HG03571 (cell line): ENCODE data around the gene KRTAP10-3.

Experiments
- ATAC-seq: cut with Tn5 transposase; IDR thresholded peaks from one replicate; pipeline ENCODE4 v1.9.1; 2021; ENCODE audit not compliant: unreplicated experiment

The KRTAP10-3 gene

DNA sequence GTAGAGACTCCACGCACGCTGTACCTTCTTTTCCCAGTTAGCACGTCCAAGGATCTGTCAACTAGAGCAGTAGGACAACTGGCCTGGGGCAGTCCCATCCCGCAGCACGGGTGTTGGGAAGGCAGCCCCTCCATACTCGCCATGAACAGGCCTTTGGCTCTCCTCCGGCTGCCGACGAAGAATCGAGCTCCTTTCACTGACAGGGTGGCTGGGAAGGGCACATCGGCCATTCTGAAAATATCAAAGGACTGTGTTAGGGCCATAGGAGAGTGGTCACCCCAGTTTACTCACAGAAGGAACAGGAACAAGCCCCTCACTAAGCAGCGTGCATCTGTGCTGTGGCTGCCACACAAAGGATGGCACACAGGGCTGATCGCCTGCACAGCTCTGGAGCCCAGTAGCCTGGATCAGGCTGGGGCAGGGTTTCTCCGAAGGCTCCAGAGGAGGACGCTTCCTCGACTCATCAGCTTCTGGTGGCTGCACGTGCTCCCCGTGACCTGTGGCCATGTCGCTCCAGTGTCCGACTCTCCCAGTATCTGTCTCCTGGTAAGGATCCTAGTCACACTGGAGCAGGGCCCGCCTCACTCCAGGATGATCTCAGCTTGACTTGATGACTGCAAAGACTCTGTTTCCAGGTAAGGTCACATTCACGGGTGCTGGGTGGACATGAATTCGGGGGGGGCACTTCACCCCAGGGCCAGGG lies 27.5 kb downstream of the KRTAP10-3 start:
- no peak for ATAC-seq

DNA sequence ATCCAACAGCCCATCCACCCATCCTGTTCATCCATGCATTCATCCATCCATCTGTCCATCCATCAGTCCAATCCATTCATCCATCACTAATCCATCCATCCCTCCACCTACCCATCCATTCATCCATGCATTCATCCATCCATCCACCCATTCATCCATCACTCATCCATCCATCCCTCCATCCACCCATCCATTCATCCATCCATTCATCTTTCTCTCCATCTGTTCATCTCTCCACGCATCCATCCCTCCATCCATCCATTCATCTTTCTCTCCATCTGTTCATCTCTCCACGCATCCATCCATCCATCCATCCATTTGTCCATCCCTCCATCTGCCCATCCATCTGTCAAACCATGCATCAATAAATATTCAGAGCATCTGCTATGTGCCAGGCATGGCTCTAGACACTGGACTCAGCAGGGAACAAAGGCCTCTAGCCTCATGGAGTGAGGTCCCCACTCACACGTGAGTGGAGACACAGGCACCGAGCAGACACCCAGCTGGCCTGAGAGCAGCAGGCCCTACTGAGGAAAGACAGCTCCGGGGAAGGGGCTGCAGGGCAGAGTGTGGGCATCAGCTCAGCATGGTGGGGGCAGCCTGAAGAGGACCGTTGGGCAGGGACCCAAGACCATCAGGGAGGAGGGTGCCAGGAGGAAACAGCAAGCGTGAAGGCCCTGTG lies 28.2 kb downstream of the KRTAP10-3 start:
- ATAC-seq = no peak

DNA sequence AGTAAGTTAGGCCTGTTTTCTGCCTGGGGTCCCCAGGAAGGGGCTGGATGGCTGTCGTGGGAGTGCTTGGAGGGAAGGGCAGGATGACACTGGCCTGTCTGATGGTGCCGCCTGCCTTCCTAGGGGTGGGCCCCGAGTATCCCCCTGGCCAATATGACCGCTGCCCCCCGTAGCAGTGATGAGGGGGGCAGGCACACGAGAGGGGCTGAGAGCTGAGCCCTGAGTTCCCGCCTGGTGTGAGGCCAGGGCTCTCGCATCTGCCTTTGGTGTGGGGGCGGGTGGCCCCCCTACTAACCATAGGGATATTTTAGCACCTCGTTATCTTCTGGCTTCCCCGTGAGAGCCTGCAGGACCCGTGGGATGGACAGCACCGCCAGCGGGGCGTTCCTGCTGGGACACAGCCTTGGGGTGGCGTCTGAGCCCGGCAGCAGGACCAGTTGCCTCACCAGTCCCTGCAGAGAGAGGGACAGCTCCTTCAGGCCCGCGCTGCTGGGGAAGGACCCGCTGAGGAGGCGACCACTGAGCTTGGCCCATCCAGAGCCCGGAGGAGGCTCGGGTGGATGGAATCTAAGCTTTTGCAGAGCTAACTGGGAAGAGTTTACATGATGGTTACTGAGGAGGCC lies 29.0 kb downstream of the KRTAP10-3 start:
- ATAC-seq = no peak

DNA sequence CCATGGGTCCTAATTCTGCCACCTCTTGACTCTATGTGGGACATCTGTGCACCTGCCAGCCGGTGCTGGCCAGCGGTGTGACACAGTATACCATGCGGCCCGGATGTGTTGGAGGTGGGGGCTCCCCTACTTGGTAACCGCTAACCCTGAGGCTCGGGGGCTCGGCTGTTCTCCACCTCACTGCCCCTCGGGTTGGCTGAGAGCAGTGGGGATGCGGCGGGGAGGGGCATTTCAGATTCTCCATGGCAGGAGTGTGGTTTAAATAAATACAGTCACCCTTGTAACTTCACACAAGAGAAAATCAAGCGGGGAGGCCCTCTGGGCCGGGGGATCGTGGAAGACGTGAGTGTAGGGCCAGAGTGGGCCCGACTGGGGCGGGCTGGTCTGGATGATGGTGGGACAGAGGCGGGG lies 29.6 kb downstream of the KRTAP10-3 start:
- ATAC-seq = no peak

DNA sequence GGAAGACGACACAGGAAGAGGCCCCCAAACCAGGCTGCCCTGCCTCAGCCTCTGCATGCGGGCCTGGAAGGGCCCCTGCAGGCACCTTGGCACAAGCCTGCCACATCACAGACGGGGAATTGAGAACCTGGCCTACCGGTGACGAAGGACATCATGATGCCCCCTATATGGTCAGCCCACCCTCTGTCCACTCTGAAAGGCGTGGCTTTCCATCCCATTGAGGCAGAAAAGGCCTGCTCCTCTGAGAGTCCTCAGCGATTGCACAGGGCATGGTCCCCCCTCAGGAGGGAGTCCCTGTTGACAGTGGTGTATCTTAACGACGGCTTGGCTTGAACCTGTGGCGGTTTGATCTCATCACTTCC lies 30.0 kb downstream of the KRTAP10-3 start:
- ATAC-seq = no peak

DNA sequence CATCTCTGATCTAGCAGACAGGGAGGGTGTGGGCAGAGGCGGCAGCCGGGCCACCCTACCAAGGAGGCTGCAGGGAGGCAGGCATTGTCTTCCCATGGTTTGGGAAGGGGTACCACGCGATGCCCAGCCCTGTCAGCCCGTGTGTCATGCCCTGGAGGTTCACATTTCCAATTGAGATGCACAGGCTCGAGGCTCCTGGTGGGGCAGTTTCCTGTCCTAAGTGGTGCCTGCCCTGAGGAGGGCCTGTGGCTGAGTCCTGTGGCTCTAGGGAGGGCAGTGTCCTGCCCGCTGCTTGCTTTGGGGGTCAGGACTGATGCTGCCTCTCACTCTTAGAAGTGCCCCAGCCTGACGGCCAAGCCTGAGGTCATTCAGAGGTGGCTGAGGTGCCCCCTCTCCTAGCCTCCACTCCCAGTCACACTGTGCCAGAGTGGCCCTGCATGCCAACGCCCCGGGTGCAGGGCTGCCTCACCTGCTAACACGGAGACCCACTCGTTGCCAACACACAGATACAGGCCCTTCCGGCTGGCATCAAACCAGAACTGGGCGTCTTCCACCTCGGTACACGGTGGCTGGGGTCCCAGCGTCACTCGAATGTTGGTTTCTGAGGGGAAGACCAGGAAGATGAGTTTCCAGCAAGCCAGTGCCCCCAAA lies 30.5 kb downstream of the KRTAP10-3 start:
- no peak for ATAC-seq

DNA sequence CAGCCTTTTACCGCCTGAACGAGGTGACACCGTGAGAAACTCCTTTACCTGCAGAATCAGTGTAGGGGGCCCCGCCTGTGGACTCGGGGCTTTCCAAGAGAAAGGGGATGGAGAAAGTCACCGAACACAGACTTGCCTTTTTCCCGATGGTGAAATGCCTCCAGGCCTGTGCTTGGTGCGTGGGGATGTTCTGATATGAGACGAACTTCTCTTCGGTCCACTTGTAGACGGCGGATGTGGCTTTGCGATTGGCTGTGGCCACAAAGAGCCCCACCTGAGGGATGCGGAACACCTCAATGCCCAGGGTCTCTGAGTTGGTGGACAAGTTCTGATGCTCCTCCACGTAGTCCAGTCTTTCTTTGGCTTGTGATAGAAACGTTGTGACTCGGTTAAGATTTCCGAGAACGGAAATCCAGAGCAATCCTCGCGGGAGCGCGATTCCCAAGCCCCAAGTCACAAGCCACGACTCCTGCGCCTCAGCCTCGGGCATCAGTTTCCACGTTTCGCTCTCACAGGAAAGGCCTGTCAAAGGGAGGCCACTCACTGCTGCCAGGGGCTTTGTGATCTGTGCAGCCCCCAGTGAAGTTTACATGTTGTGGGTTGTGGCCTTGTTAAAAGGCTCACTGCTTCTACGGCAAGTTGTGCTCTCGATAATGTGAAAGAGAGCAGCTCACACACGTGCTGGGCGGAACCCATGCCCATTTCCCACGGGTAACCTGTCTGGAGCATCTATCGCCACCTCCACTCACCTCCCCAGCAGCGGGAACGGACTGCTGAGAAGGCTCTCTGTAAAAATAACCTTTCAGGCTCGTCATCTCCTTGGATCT lies 31.2 kb downstream of the KRTAP10-3 start:
- no peak for ATAC-seq

DNA sequence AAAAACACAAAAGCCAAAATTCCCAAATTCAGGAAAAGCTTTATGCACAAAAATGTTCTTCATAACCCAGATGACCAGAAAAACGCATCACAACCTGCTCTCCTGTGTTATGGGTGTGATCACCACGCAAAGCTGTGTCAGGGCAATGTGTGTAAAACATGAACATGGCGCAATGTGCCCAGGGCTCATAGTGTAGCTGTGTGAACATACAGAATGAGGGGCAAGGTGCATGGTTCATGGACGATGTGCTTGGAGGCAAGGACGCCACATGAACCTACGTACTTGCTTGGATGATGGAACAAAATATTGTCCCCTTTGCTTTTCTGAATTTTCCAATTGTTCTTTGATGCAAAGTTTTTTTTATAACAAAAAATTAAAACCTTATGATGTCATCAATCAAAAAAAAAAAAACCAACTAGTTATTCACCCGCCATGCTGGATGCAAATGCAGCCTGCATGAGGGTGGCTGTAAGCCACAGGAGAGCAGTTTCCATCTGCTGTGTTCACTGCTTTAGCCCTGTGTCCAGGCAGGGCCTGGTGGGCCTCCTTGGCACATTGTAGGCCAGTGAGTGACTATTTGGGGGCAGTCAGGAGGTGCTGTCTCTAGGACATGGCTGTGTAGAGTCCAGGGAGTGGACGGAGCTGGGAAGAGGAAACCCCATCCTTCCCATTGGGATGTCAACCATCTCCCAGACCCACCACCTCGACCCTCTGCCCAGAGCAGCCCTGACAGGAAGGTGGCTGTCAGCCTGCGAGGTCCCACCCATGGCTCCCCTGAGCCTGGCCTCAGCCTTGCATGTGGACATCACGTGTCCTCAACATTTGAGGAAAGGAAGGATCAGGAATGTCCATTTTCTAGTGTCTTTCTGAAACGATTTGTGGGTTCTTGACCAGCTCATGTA lies 32.2 kb downstream of the KRTAP10-3 start:
- ATAC-seq = no peak

DNA sequence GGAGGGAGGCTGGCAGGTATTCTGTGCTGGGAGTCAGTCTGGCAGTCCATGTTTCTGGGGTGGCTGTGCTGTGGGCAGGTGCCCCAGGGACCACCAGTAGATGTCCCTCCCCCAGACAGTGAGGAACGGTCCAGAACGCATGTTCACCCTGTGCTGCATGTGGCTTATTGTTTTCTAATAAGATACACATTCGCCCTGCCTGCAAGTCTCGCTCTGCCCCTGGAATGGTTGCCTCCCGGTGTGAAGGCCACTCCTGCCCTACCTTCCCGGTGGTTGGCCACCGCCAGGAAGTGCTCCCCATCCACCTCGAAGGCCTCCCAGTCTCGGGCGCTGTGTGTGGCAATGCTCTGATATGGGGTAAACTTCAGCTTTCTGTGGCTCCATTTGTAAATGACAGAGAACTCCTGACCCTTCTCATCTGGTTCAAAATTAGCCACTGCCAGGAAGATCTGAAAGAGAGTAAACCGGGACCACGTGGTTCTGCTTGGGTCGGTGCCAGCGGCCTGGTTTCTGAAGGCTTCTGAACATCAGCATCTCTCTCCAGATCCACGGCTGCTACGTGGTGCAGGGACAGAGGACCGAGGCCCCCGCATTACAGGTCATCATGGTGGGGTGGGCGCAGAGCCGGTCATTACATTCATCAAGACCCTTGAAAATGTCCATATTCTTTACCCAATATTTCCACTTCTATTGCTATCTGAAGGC lies 33.1 kb downstream of the KRTAP10-3 start:
- no peak for ATAC-seq

DNA sequence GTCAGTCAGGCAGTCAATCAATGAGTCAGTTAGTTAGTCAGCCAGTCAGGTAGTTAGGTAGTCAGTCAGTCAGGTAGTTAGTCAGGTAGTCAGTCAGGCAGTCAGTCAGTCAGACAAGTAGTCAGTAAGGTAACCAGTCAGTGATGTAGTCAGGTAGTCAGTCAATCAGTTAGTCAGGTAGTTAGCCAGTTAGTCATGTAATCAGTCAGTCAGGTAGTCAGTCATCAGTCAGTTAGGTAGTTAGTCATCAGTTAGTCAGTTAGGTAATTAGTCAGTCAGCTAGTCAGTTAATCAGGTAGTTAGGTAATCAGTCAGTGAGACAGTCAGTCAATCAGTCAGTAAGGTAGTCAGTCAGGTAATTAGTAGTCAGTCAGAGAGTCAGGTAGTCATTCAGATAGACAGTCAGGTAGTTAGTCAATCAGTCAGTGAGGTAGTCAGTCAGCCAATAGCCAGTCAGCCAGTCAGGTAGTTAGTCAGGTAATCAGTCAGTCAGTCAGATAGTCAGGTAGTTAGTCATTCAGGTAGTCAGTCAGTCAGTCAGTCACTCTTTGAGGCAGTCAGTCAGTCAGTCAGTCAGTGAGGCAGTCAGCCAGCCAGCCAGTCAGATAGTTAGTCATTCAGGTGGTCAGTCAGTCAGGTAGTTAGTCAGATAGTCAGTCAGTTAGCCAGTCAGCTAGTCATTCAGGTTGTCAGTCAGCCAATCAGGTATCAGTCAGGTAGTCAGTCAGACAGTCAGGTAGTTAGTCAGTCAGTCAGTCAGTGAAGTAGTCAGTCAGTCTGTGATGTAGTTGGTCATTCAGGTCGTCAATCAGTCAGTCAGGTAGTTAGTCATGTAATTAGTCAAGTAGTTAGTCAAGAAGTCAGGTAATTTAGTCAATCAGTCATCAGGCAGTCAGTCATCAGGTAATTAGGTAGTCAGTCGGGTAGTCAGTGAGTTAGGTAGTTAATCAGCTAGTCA lies 33.9 kb downstream of the KRTAP10-3 start:
- ATAC-seq = no peak

DNA sequence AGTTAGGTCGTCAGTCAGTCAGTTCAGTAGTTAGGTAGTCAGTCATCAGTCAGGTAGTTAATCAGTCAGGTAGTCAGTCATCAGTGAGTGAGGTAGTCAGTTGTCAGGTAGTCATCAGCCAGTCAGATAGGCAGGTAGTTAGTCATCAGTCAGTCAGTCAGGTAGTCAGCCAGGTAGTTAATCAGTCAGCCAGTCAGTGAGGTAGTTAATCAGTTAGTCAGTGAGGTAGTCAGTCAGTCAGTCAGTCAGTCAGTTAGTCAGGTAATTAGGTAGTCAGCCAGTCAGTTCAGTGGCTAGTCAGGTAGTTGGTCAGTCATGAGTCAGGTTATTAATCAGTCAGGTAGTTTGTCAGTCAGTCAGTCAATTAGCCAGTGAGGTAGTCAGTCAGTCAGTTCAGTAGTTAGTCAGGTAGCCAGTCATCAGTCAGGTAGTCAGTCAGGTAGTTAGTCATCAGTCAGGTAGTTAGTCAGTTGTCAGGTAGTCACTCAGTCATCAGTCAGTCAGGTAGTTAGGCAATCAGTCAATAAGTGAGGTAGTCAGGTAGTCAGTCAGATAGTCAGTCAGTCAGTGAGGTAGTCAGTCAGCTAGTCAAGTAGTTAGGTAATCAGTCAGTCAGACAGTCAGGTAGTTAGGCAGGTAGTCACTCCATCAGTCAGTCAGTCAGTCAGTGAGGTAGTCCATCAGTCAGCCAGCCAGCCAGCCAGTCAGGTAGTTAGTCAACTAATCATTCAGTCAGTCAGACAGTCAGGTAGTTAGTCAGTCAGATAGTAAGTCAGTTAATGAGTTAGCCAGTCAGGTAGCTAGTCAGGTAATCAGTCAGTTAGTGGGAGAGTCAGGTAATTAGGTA lies 34.8 kb downstream of the KRTAP10-3 start:
- ATAC-seq = no peak

DNA sequence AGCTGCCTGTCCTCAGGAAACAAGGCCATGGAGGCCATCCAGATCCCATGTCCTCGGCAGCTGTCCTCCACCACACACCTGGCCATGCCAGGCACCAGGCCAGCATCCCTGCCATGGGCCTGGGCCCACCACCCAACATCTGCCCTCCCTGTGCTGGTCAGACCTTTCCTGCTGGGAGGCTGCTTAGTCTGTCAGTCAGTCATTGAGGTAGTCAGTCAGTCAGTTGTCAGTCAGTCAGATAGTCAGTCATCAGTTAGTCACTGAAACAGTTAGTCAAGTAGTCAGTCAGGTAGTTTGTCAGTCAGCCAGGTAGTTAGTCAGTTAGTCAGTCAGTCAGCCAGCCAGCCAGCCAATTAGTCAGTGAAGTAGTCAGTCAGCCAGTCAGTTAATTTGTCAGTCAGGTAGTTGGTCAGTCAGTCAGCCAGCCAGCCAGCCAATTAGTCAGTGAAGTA lies 35.8 kb downstream of the KRTAP10-3 start:
- no peak for ATAC-seq

DNA sequence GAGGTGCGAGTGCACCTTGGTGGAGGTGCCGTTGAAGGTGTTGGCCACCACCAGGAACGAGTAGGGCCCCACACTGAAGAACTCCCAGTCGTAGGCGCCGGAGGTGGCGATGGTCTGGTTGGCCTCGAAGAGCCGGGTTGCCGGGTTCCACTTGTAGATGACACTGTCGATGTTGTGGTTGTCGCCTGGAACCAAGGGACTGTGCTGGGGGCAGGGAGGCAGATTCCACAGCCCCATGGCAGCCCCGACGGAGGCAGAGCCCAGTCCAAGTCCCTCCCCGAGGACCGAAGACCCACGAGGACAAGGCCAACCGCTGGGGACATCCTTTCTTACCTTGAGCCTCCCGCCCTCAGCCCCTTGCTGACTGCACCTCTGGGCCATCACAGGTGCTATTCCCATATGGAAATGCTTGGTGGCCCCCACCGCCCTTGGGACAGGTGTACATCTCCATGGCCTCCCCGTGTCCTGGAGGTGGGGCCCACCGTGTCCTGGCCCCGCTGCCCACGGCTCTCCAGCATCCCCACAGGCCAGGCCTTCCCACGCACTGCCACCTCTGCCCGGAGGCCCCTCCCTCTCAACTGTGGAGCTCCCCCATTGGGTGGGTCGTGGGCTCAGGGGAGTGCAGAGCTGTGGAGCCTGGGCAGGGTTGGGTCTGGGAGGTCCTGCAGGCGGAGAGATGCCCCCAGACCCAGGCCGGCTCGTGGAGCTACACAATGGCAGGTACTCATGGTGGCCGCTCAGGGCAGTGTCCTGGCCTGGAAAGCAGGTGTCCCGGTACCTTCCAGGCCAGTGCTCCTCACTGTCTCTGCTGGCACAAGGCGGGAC lies 36.5 kb downstream of the KRTAP10-3 start:
- ATAC-seq = no peak

DNA sequence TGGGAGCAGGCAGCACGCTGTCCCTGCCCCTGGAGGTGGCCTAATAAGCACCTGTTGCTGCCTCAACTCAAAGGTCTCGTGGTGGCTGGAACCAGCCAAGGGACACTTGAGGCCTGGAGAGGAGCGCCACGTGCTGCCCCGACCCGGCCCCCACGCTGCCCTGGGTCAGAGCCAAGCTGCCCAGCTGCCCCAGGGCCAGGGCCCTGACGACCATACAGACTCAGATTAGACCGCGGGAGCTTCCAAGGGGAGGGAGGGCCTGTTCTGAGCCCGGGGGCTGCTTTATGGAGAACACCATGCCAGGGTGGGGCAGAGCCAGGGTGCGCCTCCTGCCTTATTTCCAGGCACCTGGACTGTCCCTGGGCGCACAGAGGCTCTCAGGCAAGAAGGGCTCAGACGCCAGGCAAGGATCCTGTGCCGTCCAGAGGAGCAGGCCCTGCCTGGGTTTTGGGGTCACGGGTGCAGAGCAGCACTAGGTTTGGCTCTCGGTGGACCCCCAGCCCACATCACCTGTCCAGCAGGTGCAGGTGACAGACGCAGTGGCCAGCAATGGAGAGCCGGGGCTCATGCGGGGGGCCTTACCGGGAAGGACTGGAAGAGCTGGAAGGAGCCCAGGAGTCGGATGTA lies 37.2 kb downstream of the KRTAP10-3 start:
- ATAC-seq = no peak

DNA sequence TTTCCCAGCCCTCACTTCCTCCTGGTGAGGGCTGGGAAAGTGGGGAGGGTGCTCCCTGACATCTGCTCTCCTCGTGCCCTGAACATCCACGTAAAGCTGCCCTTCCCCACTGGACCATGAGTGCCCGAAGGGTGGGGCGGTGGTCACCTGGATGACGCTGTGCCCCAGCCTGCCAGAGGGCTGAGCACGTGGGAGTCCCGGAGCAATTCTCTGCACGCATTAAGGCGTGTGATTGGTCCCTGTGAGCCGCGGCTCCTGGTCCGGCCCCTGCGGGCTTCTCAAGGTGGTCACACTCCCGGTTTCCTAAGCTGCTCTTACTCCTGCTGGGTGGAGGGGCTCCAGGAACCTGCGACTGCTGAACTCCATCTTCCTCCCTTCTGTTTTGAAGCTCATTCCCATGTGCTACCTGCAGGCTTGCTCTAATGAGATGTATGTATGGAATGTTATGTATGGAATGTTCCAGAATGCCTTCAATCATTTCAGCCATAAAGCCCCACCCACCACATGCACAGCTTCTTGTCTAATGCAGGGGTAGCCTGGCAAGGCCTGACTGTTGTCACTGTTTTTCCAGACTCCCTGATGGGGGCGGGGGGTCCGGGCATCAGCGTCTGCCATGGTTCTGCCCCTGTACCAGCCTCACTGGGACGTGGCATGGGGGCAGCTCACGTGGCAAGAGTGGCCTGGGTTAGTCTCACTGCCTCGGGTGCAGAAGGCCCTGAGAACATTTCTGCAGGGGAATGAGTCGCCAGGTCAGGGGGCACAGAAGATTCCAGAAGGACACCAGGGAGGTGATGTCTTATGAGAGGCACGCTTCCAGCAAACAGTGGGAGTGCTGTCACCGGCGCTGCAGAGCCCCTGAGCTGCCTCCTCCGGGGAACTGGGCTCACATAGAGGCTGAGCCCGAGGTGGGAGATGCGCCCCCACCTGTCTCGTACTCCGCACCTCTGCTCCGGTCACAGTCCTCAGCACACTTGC lies 38.0 kb downstream of the KRTAP10-3 start:
- no peak for ATAC-seq
